ENCODE results near the gene CUTA. TPM values are rescaled to one million over a fixed set of nuclear protein-coding genes. Genes with fewer than 3 reads are reported as not detected.

CUTA gene
- total and polyA plus RNA-seq, 2 of the 13 experiments (the other 11 are each of a cell fraction or from before 2014, with no cell fraction given) = 170 to 180 TPM

- TF ChIP-seq ZNF350 (CRISPR knock-in tag; IDR thresholded peaks at IDR 0.05; ENCODE audit: borderline replicate concordance, low read depth) (peak; percentile 99), ZBTB4 (CRISPR knock-in tag; IDR thresholded peaks at IDR 0.05; ENCODE audit: borderline replicate concordance) (no peak), CBFB (CRISPR knock-in tag; IDR thresholded peaks at IDR 0.05) (peak; percentile 61; the same call in 1 of the 2 replicates), HBP1 (CRISPR knock-in tag; IDR thresholded peaks at IDR 0.05; ENCODE audit: low read depth) (peak; percentile 79), ISL2 (CRISPR knock-in tag; IDR thresholded peaks at IDR 0.05) (peak; percentile 67), SETDB1 (CRISPR knock-in tag; IDR thresholded peaks at IDR 0.05; ENCODE audit: borderline replicate concordance) (no peak), TFAP4 (IDR thresholded peaks at IDR 0.05; ENCODE audit: borderline replicate concordance, low read depth) (peak; percentile 55; the same call in 1 of the 2 replicates), FOXA3 (CRISPR knock-in tag; IDR thresholded peaks at IDR 0.05) (peak; percentile 68)
Observed at GRCh38 chr6:33391278-33391921, 26.5 kb downstream of the CUTA start, which contains the start of gene KIFC1 (continued).

All from HepG2 (cell line).